Heart left ventricle (tissue), 16 donors: ENCODE measurements around the gene CTCF. TPM values are rescaled to one million over a fixed set of nuclear protein-coding genes. Genes with fewer than 3 reads are reported as not detected.

Source experiments
- ATAC-seq, 4 donors: fragments of 200-7000 bp; cut with Tn5 transposase; one replicate each; pipeline ENCODE4 v1.9.1; 2020 to 2022; ENCODE audit warnings: moderate library complexity in 4 of 4, mild to moderate bottlenecking in 3 of 4, moderate number of reproducible peaks in 1 of 4
- DNase-seq, 5 donors: peaks; one replicate each; pipeline ENCODE4 v3.0.0-alpha.2; 2020
- H3K27ac ChIP-seq, 12 donors: fragments of 200-600 bp; sonication (generic) in 4 of 12; one replicate each; pipeline versions ENCODE4 v1.5.0 to v1.8.0; 2016 to 2022; ENCODE audit warnings: mild to moderate bottlenecking in 2 of 12
- H3K27me3 ChIP-seq, 9 donors: fragments of 200-600 bp; sonication (generic) in 2 of 9; one replicate each; pipeline versions ENCODE4 v1.5.1 to v1.8.0; 2016 to 2022; ENCODE audit warnings: mild to moderate bottlenecking in 3 of 9
- H3K36me3 ChIP-seq, 9 donors: fragments of 200-600 bp; sonication (generic) in 2 of 9; one replicate each; pipeline versions ENCODE4 v1.5.0 to v1.8.0; 2018 to 2022; ENCODE audit warnings: mild to moderate bottlenecking in 2 of 9
- H3K4me1 ChIP-seq, 12 donors: fragments of 200-600 bp; sonication (generic) in 4 of 12; one replicate each; pipeline versions ENCODE4 v1.5.0 to v1.8.0; 2016 to 2022; ENCODE audit warnings: mild to moderate bottlenecking in 3 of 12
- H3K4me3 ChIP-seq, 12 donors: fragments of 200-600 bp; sonication (generic) in 4 of 12; one replicate each; pipeline versions ENCODE4 v1.5.0 to v1.8.0; 2017 to 2022; ENCODE audit warnings: mild to moderate bottlenecking in 9 of 12, moderate library complexity in 4 of 12
- H3K9me3 ChIP-seq, 12 donors: fragments of 200-600 bp; sonication (generic) in 4 of 12; one replicate each; pipeline versions ENCODE4 v1.5.0 to v1.8.0; 2016 to 2022; ENCODE audit warnings: mild to moderate bottlenecking in 1 of 12
- CTCF ChIP-seq, 12 donors: fragments of 200-600 bp; sonication (generic) in 4 of 12; IDR thresholded peaks; one replicate each; pipeline versions ENCODE4 v1.5.0 to v1.8.0; 2018 to 2022; ENCODE audit warnings: antibody characterized with exemption in 12 of 12, mild to moderate bottlenecking in 5 of 12
- POLR2A ChIP-seq, 2 donors: fragments of 450-650 bp; IDR thresholded peaks; one replicate each; pipeline ENCODE4 v1.6.1; 2017; ENCODE audit warnings: antibody characterized with exemption in 2 of 2, mild to moderate bottlenecking in 2 of 2, moderate library complexity in 2 of 2
- WGBS, 4 donors: extraction: QIAGEN DNeasy Blood & Tissue Kit in 2 of 4; methylation state at CpG; one replicate each; pipeline versions ENCODE4 v1.1.5 to v1.1.7; 2013 to 2018; 5-methylcytosine and 5-hydroxymethylcytosine counted together
- intact Hi-C, 10 donors: fragments of 100-400 bp; cut with DNase I; formaldehyde crosslinking; loops; one replicate each; pipeline versions ENCODE4 v1.11.1 to v1.14.2; 2022
- polyA plus RNA-seq, 2 donors: library from polyadenylated mRNA; stranded (reverse); fragments of 200-250 nt; gene quantifications; one replicate each; pipeline ENCODE4 v1.2.3, GENCODE V29; 2013
- total RNA-seq, 9 donors: library from RNA; depleted of rRNA in 2 of 9; stranded (reverse); fragments of >200 nt in 2 of 9; fragmentation: NEBNext Ultra II Directional in 3 of 9; extraction: Animal tissue kit (Norgen Biotek cat#: 25700) in 3 of 9; gene quantifications; one replicate each; pipeline versions ENCODE4 v1.1.0 to v1.2.4, GENCODE V29; 2016 to 2023
- donor health status: ischemic (EF 13 %, LVEDD 7.1; RV severe dilation, severe dysfunction).
- donor health status: healthy with polysubstance abuse.
- donor health status: DM: no; HTN: yes; CAD: no.
- donor health status: DM: no; HTN: no; CAD: no.
- donor health status: ischemic (EF 25% LVEDD 6.9; RV normal size, moderate dysfunction).
- donor health status: ischemic (EF 25% LVEDD 5.7; RV mildly dilated, moderate dysfunction).
- donor health status: healthy.
- donor health status: DM: yes; HTN: yes; CAD: no.
- donor health status: ischemic (EF 35%, LVEDD 5.7; RV mildly dilated, moderate dysfunction).
- donor health status: nonischemic (EF 11% LVEDD 7.7; RV severe dilation, severe dysfunction).
- donor health status: DM: yes; HTN: yes; CAD: no.
- donor health status: PGD.
- donor health status: ischemic (EF 29% LVEDD 5.4; RV normal size, mild dysfunction).
- donor health status: nonischemic (EF 23%, LVEDD 6.1; RV moderate dilation, normal function).

Gene CTCF
- total and polyA plus RNA-seq, 11 donors: 13.9 to 35.8 (median 25.3) TPM

GRCh38 chr16:67641779-67642708 lies 79.7 kb downstream of the CTCF start:
- peaks cover 0 to 32% (median 22%) of the 10 kb centered on the region in 9 donors for H3K36me3 ChIP-seq
- TF ChIP-seq CTCF (IDR thresholded peaks at IDR 0.05) (no peak), POLR2A (IDR thresholded peaks at IDR 0.05) (no peak)
- H3K27ac ChIP-seq: peak overlapping the region in 7 of 12 donors; percentile 16 to 54 (median 45)
- no peaks in the 10 kb centered on the region for H3K9me3 ChIP-seq
- WGBS, 4 donors: 44 to 62% (median 47%) methylated on average over 6 to 10 of the region's 10 CpGs
- H3K4me3 ChIP-seq: no peak overlapping the region
- peaks cover 0 to 29% (median 18%) of the 10 kb centered on the region in 9 donors for H3K27me3 ChIP-seq
- DNase-seq (peak in 4 of 5 donors; percentile 76 to 90 (median 81)), ATAC-seq (peak; percentile 88 to 97 (median 94))
- peaks cover 0 to 30% (median 12%) of the 10 kb centered on the region in 12 donors for H3K4me1 ChIP-seq
- intact Hi-C loops: loop anchor here in 6 of 10 donors (5.0 to 10.0 kb wide), 3 partner anchors 75 to 97 kb away; partner anchors contain the start of gene CTCF (in 4 of the 6)

DNA sequence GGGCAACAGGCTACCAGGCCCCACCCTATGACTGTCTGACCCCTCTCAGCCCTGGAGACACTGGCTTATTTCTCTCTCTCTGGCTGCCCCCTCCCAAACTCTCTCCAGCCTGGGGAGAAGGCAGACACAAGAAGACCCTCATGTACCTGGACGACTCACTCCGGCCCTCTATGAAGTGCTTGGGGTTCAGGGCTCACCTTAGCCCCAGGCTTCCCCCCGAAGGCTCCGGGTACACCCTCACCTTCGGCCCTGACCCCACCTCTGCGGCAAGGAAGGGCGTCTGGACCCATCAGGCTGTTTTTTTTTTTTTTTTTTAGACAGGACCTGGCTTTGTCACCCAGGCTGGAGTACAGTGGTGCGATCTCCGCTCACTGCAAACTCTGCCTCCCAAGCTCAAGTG lies 81.7 kb downstream of the CTCF start:
- intact Hi-C loops: loop anchor here in 7 of 10 donors (1.0 to 10.0 kb wide), 5 partner anchors 77 to 123 kb away; partner anchors contain the start of gene CTCF (in 5 of the 7)
- ATAC-seq: no peak
- peaks cover 15 to 49% (median 33%) of the 10 kb centered on the region in 9 donors for H3K27me3 ChIP-seq

DNA sequence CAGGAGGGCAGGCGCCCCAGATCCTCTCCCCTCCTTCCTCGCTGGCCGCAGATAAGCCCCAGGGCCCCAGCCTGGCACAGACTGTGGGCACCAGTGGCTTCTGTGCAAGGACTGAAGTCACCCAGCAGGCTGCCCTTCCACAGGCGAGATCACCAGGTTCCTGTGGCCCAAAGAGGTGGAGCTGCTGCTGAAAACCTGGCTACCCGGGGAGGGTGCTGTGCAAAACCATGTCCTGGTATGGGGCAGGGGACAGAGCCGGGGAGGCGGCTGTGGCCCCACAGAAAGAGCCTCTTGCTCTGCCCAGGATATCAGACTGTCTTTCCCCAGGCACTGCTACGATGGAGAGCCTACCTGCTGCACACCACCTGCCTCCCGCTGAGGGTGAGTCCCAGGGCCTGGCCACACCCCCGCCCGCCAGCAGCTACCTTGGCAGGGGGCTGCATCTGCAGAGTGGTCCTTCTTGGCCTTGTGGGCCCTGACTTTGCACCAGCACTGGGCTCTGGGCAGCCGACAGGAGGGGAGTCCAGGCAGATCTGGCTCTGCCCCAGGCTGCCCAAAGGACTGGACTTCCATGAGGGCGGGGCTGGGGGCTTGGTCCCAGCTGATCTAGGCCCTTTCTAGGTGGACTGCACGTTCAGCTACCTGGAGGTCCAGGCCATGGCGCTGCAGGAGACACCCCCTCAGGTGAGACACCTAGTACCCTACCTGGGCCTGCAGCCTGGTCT lies 83.2 kb downstream of the CTCF start:
- 86 to 97% (median 88%) methylated on average over 4 to 15 of the region's 15 CpGs for WGBS, 4 donors
- intact Hi-C loops: loop anchor here in 4 of 10 donors (2.0 to 10.0 kb wide), 3 partner anchors 83 to 123 kb away; partner anchors contain the start of gene CTCF (in 1 of the 4)
- H3K4me3 ChIP-seq: peak overlapping the region in 9 of 12 donors; percentile 7 to 57 (median 42)
- ATAC-seq (no peak), DNase-seq (no peak)
- TF ChIP-seq CTCF (IDR thresholded peaks at IDR 0.05): no peak
- TF ChIP-seq POLR2A (IDR thresholded peaks at IDR 0.05): no peak
- H3K4me1 ChIP-seq: peaks cover 0 to 37% (median 13%) of the 10 kb centered on the region in 12 donors
- no peaks in the 10 kb centered on the region for H3K36me3 ChIP-seq
- peaks cover 15 to 59% (median 43%) of the 10 kb centered on the region in 9 donors for H3K27me3 ChIP-seq
- peak overlapping the region in 1 of 12 donors; percentile 59 for H3K27ac ChIP-seq
- no peaks in the 10 kb centered on the region for H3K9me3 ChIP-seq

More for the DNA sequence above, 81.7 kb downstream of the CTCF start:
- TF ChIP-seq POLR2A (IDR thresholded peaks at IDR 0.05): no peak
- no peak for TF ChIP-seq CTCF (IDR thresholded peaks at IDR 0.05)
- WGBS, 4 donors: 90 to 96% (median 93%) methylated on average over 9 of the region's 9 CpGs
- DNase-seq: no peak
- Histone ChIP-seq H3K9me3 (no peaks in the 10 kb centered on the region), H3K27ac (no peak overlapping the region), H3K4me1 (peaks cover 0 to 40% (median 12%) of the 10 kb centered on the region in 12 donors), H3K4me3 (no peak overlapping the region), H3K36me3 (peaks cover 0 to 13% (median 3%) of the 10 kb centered on the region in 9 donors)
